Panc1 (cell line): Measurements from ENCODE around the gene FNDC11.

Experiments used
- POLR2AphosphoS5 ChIP-seq: IDR thresholded peaks from 2 replicates; pipeline ENCODE4 v1.6.1; 2012; ENCODE audit warnings: mild to moderate bottlenecking, low read depth, low read length, moderate library complexity
- SIN3A ChIP-seq: IDR thresholded peaks from 2 replicates; pipeline ENCODE4 v1.6.1; 2012; ENCODE audit warnings: low read depth, mild to moderate bottlenecking, low read length, moderate library complexity, borderline replicate concordance; ENCODE audit not compliant: insufficient read depth
- TCF7L2 ChIP-seq: IDR thresholded peaks from 2 replicates; pipeline ENCODE4 v1.6.1; 2011; ENCODE audit warnings: mild to moderate bottlenecking, low read depth, low read length, inconsistent platforms
- TF ChIP-seq, protein P1 (sequence below): fragments of 450-650 bp; IDR thresholded peaks from 2 replicates; pipeline ENCODE4 v1.5.1; 2017; ENCODE audit warnings: mild to moderate bottlenecking
- TF ChIP-seq, protein P2 (sequence below), 2 experiments: IDR thresholded peaks; 2 replicates each; pipeline ENCODE4 v1.6.1; 2011 to 2012; ENCODE audit warnings: low read depth in 2 of 2, control low read depth in 1 of 2, low read length in 1 of 2, mild to moderate bottlenecking in 1 of 2, moderate library complexity in 1 of 2; ENCODE audit not compliant: insufficient read depth in 1 of 2

DNA sequence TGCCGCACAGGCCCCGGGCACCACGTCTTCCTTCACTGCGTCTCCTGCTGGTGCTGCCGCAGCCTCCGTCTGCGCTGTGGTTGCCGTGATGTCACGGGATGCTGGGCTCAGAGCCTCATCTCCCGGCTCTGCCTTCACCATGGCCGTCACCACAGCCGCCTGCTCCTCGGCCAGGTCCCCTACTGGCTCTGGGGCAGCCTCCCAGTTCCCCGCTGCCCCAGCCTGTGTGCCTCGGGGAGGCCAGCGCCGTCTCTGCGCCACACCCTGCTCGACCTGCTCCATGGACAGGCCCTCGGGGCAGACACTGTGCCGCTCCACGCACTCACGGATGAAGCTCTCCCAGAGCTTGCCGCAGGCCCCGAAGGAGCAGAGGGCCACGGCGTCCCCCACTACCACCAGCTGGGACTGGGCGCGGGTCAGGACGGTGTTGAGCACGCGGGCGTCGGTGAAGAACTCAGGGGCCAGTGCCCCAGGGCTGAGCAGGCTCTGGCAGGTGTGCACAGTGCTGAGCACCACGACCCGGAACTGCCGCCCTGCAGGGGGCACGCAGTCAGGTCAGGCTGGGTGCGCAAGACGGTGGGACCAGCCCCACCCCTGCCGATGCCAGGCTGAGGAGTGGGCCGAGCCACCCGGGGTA, 11.9 kb downstream of the FNDC11 start:
- TF ChIP-seq, protein P1, sequence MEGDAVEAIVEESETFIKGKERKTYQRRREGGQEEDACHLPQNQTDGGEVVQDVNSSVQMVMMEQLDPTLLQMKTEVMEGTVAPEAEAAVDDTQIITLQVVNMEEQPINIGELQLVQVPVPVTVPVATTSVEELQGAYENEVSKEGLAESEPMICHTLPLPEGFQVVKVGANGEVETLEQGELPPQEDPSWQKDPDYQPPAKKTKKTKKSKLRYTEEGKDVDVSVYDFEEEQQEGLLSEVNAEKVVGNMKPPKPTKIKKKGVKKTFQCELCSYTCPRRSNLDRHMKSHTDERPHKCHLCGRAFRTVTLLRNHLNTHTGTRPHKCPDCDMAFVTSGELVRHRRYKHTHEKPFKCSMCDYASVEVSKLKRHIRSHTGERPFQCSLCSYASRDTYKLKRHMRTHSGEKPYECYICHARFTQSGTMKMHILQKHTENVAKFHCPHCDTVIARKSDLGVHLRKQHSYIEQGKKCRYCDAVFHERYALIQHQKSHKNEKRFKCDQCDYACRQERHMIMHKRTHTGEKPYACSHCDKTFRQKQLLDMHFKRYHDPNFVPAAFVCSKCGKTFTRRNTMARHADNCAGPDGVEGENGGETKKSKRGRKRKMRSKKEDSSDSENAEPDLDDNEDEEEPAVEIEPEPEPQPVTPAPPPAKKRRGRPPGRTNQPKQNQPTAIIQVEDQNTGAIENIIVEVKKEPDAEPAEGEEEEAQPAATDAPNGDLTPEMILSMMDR: no peak
- TF ChIP-seq POLR2AphosphoS5 (no peak), SIN3A (no peak), TCF7L2 (no peak)
- TF ChIP-seq, protein P2, sequence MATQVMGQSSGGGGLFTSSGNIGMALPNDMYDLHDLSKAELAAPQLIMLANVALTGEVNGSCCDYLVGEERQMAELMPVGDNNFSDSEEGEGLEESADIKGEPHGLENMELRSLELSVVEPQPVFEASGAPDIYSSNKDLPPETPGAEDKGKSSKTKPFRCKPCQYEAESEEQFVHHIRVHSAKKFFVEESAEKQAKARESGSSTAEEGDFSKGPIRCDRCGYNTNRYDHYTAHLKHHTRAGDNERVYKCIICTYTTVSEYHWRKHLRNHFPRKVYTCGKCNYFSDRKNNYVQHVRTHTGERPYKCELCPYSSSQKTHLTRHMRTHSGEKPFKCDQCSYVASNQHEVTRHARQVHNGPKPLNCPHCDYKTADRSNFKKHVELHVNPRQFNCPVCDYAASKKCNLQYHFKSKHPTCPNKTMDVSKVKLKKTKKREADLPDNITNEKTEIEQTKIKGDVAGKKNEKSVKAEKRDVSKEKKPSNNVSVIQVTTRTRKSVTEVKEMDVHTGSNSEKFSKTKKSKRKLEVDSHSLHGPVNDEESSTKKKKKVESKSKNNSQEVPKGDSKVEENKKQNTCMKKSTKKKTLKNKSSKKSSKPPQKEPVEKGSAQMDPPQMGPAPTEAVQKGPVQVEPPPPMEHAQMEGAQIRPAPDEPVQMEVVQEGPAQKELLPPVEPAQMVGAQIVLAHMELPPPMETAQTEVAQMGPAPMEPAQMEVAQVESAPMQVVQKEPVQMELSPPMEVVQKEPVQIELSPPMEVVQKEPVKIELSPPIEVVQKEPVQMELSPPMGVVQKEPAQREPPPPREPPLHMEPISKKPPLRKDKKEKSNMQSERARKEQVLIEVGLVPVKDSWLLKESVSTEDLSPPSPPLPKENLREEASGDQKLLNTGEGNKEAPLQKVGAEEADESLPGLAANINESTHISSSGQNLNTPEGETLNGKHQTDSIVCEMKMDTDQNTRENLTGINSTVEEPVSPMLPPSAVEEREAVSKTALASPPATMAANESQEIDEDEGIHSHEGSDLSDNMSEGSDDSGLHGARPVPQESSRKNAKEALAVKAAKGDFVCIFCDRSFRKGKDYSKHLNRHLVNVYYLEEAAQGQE (IDR thresholded peaks at IDR 0.05; ENCODE audit: insufficient read depth in 1 of 2, low read depth in 2 of 2, low read length in 1 of 2): no peak
